HCT116 (cell line): Measurements from ENCODE around the gene OR2T34. TPM values are rescaled to one million over a fixed set of nuclear protein-coding genes. Genes with fewer than 3 reads are reported as not detected.
"Not testable (repeated sequence)": the region's sequence is repeated elsewhere in the genome, so short reads cannot be mapped to it uniquely, and the experiment has no call there.

Experiments used
- ATAC-seq: fragments of 200-7000 bp; cut with Tn5 transposase; 2 replicates; pipeline ENCODE4 v1.9.1; 2020; ENCODE audit warnings: mild to moderate bottlenecking, moderate library complexity
- BruUV-seq: library from RNA; stranded (reverse); fragments of 400-500 nt; replicated peaks from 2 replicates; lab custom pipeline; 2021; lab: Mats Ljungman, UMichigan
- CTCF ChIA-PET: fragments of 300-600 bp; sonication (Branson Sonifier 250); formaldehyde crosslinking; loops from one replicate; lab custom pipeline; 2021; ENCODE audit warnings: antibody characterized with exemption; lab: Charles Lee
- POLR2A ChIA-PET: fragments of 300-600, 350-600 bp; sonication (Branson Sonifier 250); formaldehyde crosslinking; loops from one replicate; lab custom pipeline; 2021; ENCODE audit warnings: antibody characterized with exemption; lab: Charles Lee
- RAD21 ChIA-PET, 2 experiments: fragments of 300-600 bp; sonication (Branson Sonifier 250); formaldehyde crosslinking; loops; one replicate each; lab custom pipeline; 2023; ENCODE audit warnings: low total read pairs in 2 of 2; ENCODE audit not compliant: uncharacterized antibody in 2 of 2, unreplicated experiment in 2 of 2, low non-redundant PET in 1 of 2; lab: Charles Lee
- DNase-seq: peaks from one replicate; pipeline ENCODE4 v3.0.0-alpha.2; 2010; ENCODE audit warnings: low read depth, low spot score
- H2AFZ ChIP-seq: fragments of 200-600 bp; shearing (Covaris generic), sonication (generic); 2 replicates; pipeline ENCODE4 v1.6.1; 2017; ENCODE audit warnings: low read depth, mixed run types, mixed read lengths, antibody characterized with exemption, low read length; ENCODE audit not compliant: poor library complexity, severe bottlenecking
- H3K27ac ChIP-seq: 2 replicates; pipeline ENCODE4 v1.5.1; 2012; ENCODE audit warnings: low read depth, low read length
- H3K27me3 ChIP-seq: fragments of 200-600 bp; sonication (generic); 2 replicates; pipeline ENCODE4 v1.6.1; 2016; ENCODE audit warnings: mixed run types, low read length, mixed read lengths; ENCODE audit not compliant: insufficient read depth
- H3K36me3 ChIP-seq, 2 experiments: fragments of 200-500 bp in 1 of 2; fragments of 200-600 bp in 1 of 2; sonication (Bioruptor generic) in 1 of 2; sonication (generic) in 1 of 2; 2 replicates each; pipeline versions ENCODE4 v1.5.1 to v1.6.1; 2014 to 2016; ENCODE audit warnings: low read length in 2 of 2, inconsistent platforms in 1 of 2, mixed read lengths in 1 of 2, mixed run types in 1 of 2; ENCODE audit not compliant: insufficient read depth in 2 of 2, control insufficient read depth in 1 of 2
- H3K4me1 ChIP-seq, 2 experiments: fragments of 200-600 bp in 1 of 2; sonication (generic) in 1 of 2; 2 replicates each; pipeline versions ENCODE4 v1.5.1 to v1.6.1; 2012 to 2017; ENCODE audit warnings: low read length in 2 of 2, inconsistent platforms in 1 of 2, mild to moderate bottlenecking in 1 of 2, mixed read lengths in 1 of 2, mixed run types in 1 of 2, moderate library complexity in 1 of 2; ENCODE audit not compliant: insufficient read depth in 2 of 2, control insufficient read depth in 1 of 2
- H3K4me2 ChIP-seq: fragments of 200-600 bp; sonication (generic); 2 replicates; pipeline ENCODE4 v1.6.1; 2017; ENCODE audit warnings: mixed run types, low read length, mixed read lengths
- H3K4me3 ChIP-seq, 2 experiments: fragments of 200-600 bp in 1 of 2; sonication (generic) in 1 of 2; replicated peaks in 1 of 2; 2 replicates each; pipeline ENCODE4 v1.5.1; 2011 to 2016; ENCODE audit warnings: low read length in 2 of 2, control low read depth in 1 of 2, low read depth in 1 of 2, mild to moderate bottlenecking in 1 of 2, mixed read lengths in 1 of 2, mixed run types in 1 of 2
- H3K79me2 ChIP-seq: fragments of 200-600 bp; sonication (generic); 2 replicates; pipeline ENCODE4 v1.6.1; 2017; ENCODE audit warnings: mild to moderate bottlenecking, mixed run types, low read length, moderate library complexity, mixed read lengths; ENCODE audit not compliant: insufficient read depth
- H3K9ac ChIP-seq: fragments of 200-600 bp; sonication (generic); 2 replicates; pipeline ENCODE4 v1.6.1; 2016; ENCODE audit warnings: low read length, mixed read lengths
- H3K9me2 ChIP-seq: fragments of 200-600 bp; sonication (generic), shearing (Covaris generic); 2 replicates; pipeline ENCODE4 v1.6.1; 2017; ENCODE audit warnings: mixed run types, mild to moderate bottlenecking, moderate library complexity; ENCODE audit not compliant: insufficient read depth
- H3K9me3 ChIP-seq, 2 experiments: fragments of 200-500 bp in 1 of 2; fragments of 200-600 bp in 1 of 2; sonication (Bioruptor generic) in 1 of 2; sonication (generic) in 1 of 2; 2 replicates each; pipeline ENCODE4 v1.6.1; 2014 to 2017; ENCODE audit warnings: low read length in 2 of 2, mixed read lengths in 2 of 2, inconsistent platforms in 1 of 2, low read depth in 1 of 2, mild to moderate bottlenecking in 1 of 2, mixed run types in 1 of 2, moderate library complexity in 1 of 2; ENCODE audit not compliant: control insufficient read depth in 1 of 2, insufficient read depth in 1 of 2
- H4K20me1 ChIP-seq: fragments of 200-600 bp; sonication (generic), shearing (Covaris generic); 2 replicates; pipeline ENCODE4 v1.6.1; 2017; ENCODE audit warnings: mixed run types, mild to moderate bottlenecking, moderate library complexity; ENCODE audit not compliant: insufficient read depth
- intact Hi-C: fragments of 100-400 bp; cut with micrococcal nuclease; formaldehyde crosslinking; loops from 2 replicates; pipeline ENCODE4 v1.10.0; 2022
- total RNA-seq: library from RNA; stranded (reverse); gene quantifications from one replicate; pipeline ENCODE4 v1.2.1, GENCODE V29; 2021; ENCODE audit not compliant: unreplicated experiment

The OR2T34 gene
- total RNA-seq, 1 experiment from 2014 or later, result not detected

- BruUV-seq, H3K27ac ChIP-seq, ATAC-seq, DNase-seq, H3K4me3 ChIP-seq, H3K9ac ChIP-seq, intact Hi-C loops, H4K20me1 ChIP-seq, POLR2A ChIA-PET, RAD21 ChIA-PET, H3K4me1 ChIP-seq, H3K9me3 ChIP-seq, H2AFZ ChIP-seq, CTCF ChIA-PET, H3K4me2 ChIP-seq, H3K27me3 ChIP-seq, H3K9me2 ChIP-seq, H3K79me2 ChIP-seq, H3K36me3 ChIP-seq: not testable (repeated sequence)
These were observed 37.1 kb downstream of the OR2T34 start for GRCh38 chr1:248537449-248537848.

Other genes starting within 250 kb of the OR2T34 start
- not detected for gene OR14C36, start 226.0 kb downstream of the OR2T34 start, total RNA-seq
- not detected for gene OR2T4, start 213.1 kb downstream of the OR2T34 start, total RNA-seq
- gene OR2T6, start 199.0 kb downstream of the OR2T34 start, total RNA-seq, result not detected
- gene OR2T1, start 171.7 kb downstream of the OR2T34 start, total RNA-seq, result not detected
- gene OR2T2, start 129.1 kb downstream of the OR2T34 start, total RNA-seq, result not detected
- not detected for gene OR2T3, start 101.4 kb downstream of the OR2T34 start, total RNA-seq
- gene OR2T5, start 86.2 kb downstream of the OR2T34 start, total RNA-seq, result not detected
- not detected for gene OR2G6, start 66.7 kb downstream of the OR2T34 start, total RNA-seq
- not detected for gene OR2T29, start 12.0 kb downstream of the OR2T34 start, total RNA-seq
- not detected for gene OR2T10, start 22.9 kb upstream of the OR2T34 start, total RNA-seq
- not detected for gene OR2T11, start 60.3 kb upstream of the OR2T34 start, total RNA-seq
- gene OR2T35, start 70.5 kb upstream of the OR2T34 start, total RNA-seq, result not detected
- gene OR2T27, start 80.8 kb upstream of the OR2T34 start, total RNA-seq, result not detected
- not detected for gene OR14I1, start 128.0 kb upstream of the OR2T34 start, total RNA-seq
- not detected for gene LYPD8, start 181.0 kb upstream of the OR2T34 start, total RNA-seq